22Rv1 (cell line): Measurements from ENCODE around the gene ERGIC1.

ENCODE experiments used
- ZFX ChIP-seq: fragments of 450-650 bp; IDR thresholded peaks from 2 replicates; pipeline ENCODE4 v1.6.1; 2017; ENCODE audit warnings: antibody characterized with exemption, borderline replicate concordance
- TF ChIP-seq, protein P1 (sequence below): fragments of 450-650 bp; IDR thresholded peaks from 2 replicates; pipeline ENCODE4 v1.5.1; 2017; ENCODE audit warnings: mild to moderate bottlenecking

DNA sequence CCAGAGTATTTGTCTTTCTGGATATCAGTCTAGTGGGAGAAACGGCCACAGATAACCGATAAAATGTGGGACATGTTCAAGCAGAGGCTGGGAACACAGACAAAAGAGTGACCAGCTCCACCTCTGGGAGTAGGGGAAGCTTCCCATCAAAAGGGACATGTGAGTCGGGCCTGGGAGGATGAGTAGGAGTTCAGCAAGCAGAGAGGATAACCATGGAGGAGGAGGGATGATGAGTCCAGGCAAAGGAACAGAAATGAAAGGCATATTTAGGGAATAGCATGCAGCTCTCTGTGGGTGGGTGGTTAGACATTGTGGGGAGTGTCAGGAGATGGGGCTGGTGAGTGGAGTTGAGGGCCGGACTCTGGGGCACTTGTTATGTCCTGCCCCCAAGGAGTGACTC lies 61.5 kb downstream of the ERGIC1 start:
- TF ChIP-seq, protein P1, sequence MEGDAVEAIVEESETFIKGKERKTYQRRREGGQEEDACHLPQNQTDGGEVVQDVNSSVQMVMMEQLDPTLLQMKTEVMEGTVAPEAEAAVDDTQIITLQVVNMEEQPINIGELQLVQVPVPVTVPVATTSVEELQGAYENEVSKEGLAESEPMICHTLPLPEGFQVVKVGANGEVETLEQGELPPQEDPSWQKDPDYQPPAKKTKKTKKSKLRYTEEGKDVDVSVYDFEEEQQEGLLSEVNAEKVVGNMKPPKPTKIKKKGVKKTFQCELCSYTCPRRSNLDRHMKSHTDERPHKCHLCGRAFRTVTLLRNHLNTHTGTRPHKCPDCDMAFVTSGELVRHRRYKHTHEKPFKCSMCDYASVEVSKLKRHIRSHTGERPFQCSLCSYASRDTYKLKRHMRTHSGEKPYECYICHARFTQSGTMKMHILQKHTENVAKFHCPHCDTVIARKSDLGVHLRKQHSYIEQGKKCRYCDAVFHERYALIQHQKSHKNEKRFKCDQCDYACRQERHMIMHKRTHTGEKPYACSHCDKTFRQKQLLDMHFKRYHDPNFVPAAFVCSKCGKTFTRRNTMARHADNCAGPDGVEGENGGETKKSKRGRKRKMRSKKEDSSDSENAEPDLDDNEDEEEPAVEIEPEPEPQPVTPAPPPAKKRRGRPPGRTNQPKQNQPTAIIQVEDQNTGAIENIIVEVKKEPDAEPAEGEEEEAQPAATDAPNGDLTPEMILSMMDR: no peak
- TF ChIP-seq ZFX: no peak
